Endometrial microvascular endothelial cells (primary cell): ENCODE results near the gene LCE2D. TPM values are rescaled to one million over a fixed set of nuclear protein-coding genes. Genes with fewer than 3 reads are reported as not detected.
"Not testable (repeated sequence)": the region's sequence is repeated elsewhere in the genome, so short reads cannot be mapped to it uniquely, and the experiment has no call there.

Experiments
- in situ Hi-C: cut with HindIII; loops from 2 replicates; pipeline ENCODE4 v1.10.0; 2017; ENCODE audit warnings: low sequenced_read_pairs, low pct_unique_long_range_greater_than_20kb; ENCODE audit errors: inconsistent ontology term
- total RNA-seq: library from RNA; depleted of rRNA; stranded (reverse); fragments of >200 nt; gene quantifications from one replicate; pipeline ENCODE4 v1.2.3, GENCODE V29; 2015; ENCODE audit errors: inconsistent ontology term

Gene LCE2D
- total RNA-seq, 1 donor from 2014 or later, result not detected

GRCh38 chr1:152683846-152684245 is 20.7 kb downstream of the LCE2D start:
- in situ Hi-C loops, result no loop called here

GRCh38 chr1:152685823-152686222 is 22.6 kb downstream of the LCE2D start, which contains the start of gene LCE2B:
Gene LCE2B, plus strand, starts transcription at chr1:152686123. Its CDS starts 721 bp downstream, at chr1:152686844.
- in situ Hi-C loops, result not testable (repeated sequence)

DNA sequence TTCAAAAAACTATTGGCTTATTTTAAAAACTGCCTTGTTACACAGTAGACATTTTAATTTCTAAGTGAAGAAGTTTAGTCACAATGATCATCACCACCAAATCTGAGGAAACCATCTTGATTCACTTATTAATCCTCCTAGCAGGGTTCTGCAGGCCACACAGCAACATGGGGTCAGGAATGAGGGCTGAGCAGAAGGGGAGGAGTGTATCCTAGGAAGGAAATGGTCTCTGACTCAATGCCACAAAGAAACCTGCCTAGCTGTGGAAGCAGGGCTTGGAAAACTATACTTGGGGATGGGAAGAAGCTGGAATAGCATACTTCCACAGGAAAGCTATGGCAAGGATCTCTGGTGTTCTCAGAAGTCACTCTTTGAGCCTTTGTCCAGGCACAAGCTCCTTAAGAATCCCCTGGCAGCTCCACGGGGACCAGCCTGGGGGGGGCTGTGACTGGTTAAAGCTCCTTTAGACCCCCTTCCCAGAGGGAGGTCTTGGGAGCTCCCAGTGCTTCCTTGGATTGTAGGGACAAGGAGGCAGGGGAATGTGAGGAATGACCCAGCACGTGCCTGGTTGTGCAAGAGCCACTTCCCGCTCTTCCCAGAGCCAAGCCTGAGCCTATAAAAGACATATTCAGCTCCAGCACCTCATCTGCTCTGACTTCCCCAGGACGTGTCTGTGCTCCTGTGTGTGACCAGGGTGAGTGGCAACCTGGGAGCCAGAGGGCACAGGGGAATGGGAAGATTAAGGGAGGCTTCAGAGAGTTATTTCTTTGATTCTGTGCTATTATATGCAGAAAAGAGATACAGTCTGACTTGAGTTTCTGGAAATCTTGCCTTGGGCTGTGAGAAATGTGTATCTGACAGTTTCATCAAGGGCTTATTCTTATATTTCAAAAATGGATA is 34.8 kb downstream of the LCE2D start, which contains the start of gene LCE2A:
Gene LCE2A, plus strand, starts transcription at position 645 of the 900 bp plus-strand sequence. CDS start 557 bp downstream, outside the sequence.
- in situ Hi-C loops, result no loop called here

GRCh38 chr1:152699746-152700145 is 36.6 kb downstream of the LCE2D start:
- in situ Hi-C loops, result no loop called here

DNA sequence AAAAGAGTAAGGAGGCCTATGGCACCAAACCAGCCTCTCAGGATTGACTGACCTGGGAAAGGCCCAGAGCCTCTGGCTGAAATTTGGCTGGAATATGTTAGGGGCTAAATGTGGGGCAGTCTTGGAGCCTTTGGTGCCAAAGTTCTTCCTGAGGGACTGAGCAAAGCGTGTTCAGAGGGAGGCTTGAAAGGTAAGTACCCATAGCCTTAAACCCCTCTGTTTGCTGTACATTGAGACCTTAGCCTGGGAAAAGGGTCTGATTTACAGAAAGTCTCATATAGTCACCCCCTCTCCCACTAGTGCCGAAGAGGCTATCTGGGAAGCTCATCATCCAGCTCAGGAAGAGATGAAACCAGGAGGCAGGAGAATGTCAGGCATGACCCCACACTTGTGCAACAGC is 44.7 kb downstream of the LCE2D start, which contains the start of gene LCE4A:
Gene LCE4A, plus strand, starts transcription at position 301 of the 400 bp plus-strand sequence. CDS start 916 bp downstream, outside the sequence.
- in situ Hi-C loops, result no loop called here

Other genes starting within 250 kb of the LCE2D start
- not detected for gene CRNN, start 249.1 kb upstream of the LCE2D start, total RNA-seq
- not detected for gene LCE5A, start 152.6 kb upstream of the LCE2D start, total RNA-seq
- not detected for gene CRCT1, start 148.9 kb upstream of the LCE2D start, total RNA-seq
- not detected for gene LCE3E, start 96.6 kb upstream of the LCE2D start, total RNA-seq
- not detected for gene LCE3D, start 82.9 kb upstream of the LCE2D start, total RNA-seq
- not detected for gene LCE3C, start 63.1 kb upstream of the LCE2D start, total RNA-seq
- not detected for gene LCE3B, start 49.6 kb upstream of the LCE2D start, total RNA-seq
- gene LCE3A, start 40.3 kb upstream of the LCE2D start, total RNA-seq, result not detected
- not detected for gene LCE2C, start 11.9 kb downstream of the LCE2D start, total RNA-seq
- not detected for gene LCE2B, start 22.7 kb downstream of the LCE2D start, total RNA-seq
- not detected for gene LCE2A, start 35.0 kb downstream of the LCE2D start, total RNA-seq
- not detected for gene LCE4A, start 44.8 kb downstream of the LCE2D start, total RNA-seq
- gene KPRP, start 94.6 kb downstream of the LCE2D start, total RNA-seq, result not detected
- not detected for gene LCE1F, start 111.8 kb downstream of the LCE2D start, total RNA-seq
- not detected for gene LCE1E, start 122.9 kb downstream of the LCE2D start, total RNA-seq
- gene LCE1D, start 133.3 kb downstream of the LCE2D start, total RNA-seq, result not detected
- not detected for gene LCE1C, start 143.3 kb downstream of the LCE2D start, total RNA-seq
- gene LCE1B, start 148.6 kb downstream of the LCE2D start, total RNA-seq, result not detected
- not detected for gene LCE1A, start 164.1 kb downstream of the LCE2D start, total RNA-seq
- not detected for gene LCE6A, start 179.5 kb downstream of the LCE2D start, total RNA-seq
- gene LCE7A, start 196.6 kb downstream of the LCE2D start, total RNA-seq, result not detected
- not detected for gene SMCP, start 214.9 kb downstream of the LCE2D start, total RNA-seq
- gene IVL, start 245.2 kb downstream of the LCE2D start, total RNA-seq, result not detected